ENCODE results near the gene FAM186B.
"Not testable (repeated sequence)": the region's sequence is repeated elsewhere in the genome, so short reads cannot be mapped to it uniquely, and the experiment has no call there.

The FAM186B gene, protein sequence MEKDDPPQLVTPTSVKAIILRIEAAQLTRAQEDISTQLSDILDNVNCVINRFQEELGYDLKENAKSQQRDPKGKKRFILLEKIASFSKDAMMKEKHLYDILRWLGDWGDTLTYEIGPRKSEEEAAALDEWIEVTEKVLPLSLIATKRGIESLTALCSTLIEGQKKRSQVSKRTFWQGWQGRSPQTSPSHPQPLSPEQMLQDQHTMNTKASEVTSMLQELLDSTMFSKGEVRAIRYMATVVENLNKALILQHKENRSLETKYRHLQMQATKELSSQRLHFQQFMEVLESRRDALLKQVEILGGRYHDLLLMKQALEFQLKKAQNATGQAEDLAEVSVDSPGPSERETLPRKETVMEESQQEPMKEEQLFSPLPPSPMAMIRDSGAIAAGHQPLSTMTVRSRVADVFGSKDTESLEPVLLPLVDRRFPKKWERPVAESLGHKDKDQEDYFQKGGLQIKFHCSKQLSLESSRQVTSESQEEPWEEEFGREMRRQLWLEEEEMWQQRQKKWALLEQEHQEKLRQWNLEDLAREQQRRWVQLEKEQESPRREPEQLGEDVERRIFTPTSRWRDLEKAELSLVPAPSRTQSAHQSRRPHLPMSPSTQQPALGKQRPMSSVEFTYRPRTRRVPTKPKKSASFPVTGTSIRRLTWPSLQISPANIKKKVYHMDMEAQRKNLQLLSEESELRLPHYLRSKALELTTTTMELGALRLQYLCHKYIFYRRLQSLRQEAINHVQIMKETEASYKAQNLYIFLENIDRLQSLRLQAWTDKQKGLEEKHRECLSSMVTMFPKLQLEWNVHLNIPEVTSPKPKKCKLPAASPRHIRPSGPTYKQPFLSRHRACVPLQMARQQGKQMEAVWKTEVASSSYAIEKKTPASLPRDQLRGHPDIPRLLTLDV

DNA sequence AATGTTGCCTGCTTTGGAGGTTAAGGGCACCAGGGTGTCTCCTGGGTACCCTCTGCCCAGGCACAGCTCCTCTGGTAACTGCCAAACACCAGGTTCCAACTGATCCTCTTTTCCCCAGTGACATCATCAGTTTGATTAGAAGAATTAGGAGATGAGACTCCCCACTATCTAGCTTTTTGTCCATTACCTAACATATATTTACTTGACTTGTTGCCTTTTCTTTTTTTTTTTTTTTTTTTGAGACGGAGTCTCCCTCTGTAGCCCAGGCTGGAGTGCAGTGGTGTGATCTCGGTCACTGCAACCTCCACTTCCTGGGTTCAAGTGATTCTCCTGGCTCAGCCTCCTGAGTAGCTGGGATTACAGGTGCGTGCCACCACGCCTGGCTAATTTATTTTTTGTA is at the start of gene FAM186B:
Gene FAM186B (minus strand): TSS at position 101 of the 400 bp plus-strand sequence. CDS start 162 bp downstream, outside the sequence.
- not testable (repeated sequence) for DNase-seq (ENCODE audit: low read depth in 2 of 2)

DNA sequence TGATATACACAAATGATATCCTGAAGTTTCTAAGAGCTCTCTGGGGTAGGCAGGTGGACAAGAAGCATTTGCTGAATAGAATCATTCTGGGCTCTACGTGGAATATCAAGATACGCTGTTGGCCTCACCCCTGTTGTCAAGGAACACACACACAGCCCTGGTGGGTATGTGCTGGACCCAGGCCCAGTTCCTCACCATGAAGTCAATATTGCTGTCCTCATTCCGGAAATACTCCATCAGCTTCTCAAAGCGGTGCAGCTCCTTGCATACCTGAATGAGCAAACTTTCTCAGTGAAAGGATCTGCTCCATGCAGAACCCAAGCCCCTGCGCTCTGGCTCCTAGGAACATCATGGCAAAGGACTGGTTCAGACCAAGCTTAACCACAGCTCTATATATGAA is 49.3 kb upstream of the FAM186B start:
- no peak for DNase-seq (ENCODE audit: low read depth in 2 of 2)

DNA sequence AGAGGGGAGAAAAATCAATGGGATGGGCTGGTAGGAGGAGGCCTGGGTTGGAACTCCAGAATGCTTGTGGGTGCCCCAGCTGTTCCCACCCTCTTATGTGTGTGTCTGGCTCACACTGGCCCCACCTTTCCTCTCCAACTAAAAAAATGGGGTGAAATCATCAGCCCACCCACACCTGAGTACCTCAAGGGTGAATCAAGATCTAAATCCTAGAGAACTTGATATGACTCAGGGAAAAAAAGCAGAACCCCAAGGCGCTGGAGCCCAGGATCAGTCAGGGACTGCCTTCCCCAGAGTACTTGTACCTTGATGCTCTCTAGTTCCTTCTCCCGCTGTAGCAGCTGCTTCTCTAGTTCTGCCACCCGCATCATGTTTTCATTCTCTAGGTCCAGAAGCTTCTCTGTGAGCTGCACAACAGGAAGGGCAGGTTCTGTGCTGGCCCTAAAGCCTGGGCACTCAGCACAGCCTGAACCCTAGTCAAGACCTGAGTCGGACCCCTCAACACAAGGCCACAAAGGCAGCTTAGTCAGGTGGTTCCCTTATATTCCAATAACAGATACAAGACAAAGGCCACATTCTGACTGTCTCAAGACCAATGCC is 47.6 kb upstream of the FAM186B start:
- DNase-seq (ENCODE audit: low read depth in 2 of 2), result no peak

DNA sequence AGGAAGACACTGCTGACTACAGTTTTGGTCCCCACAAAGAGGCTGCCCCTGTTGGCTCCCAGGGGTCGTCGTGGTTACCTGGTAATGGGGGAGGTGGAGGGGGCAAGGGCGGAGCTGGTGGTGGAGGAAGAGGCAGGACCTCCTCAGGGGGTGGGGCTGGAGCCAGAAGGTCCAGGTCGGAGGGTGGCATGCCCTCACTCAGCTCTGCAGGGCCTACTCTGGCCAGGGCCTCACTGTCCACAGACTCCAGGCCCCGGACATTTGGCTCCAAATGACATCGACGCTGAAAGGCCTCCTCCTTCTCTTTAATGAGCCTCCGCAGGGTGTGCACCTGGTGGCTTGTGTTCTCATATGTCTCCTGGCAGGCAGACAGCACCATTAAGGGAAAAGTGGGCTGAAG is 46.4 kb upstream of the FAM186B start:
- DNase-seq (ENCODE audit: low read depth in 2 of 2), result no peak

DNA sequence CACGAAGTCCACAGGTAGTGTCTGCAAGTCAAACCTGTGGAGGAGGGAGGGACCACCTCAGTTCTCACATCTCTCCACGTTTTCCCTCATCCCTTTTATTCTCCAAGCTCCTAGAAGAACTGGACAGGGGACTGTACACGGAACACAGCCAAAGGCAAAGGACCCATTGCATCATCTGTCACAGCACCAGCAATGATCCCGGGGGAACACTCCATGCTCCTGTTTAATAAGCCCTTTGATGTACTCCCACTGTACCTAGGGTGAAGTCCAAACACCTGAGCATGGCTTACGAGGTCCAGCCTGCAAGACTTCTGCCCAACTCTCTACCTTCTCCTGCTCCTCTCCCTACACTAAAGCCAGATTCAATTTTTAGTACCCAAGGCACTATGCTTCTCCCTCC is 44.5 kb upstream of the FAM186B start:
- no peak for DNase-seq (ENCODE audit: low read depth in 2 of 2)

DNA sequence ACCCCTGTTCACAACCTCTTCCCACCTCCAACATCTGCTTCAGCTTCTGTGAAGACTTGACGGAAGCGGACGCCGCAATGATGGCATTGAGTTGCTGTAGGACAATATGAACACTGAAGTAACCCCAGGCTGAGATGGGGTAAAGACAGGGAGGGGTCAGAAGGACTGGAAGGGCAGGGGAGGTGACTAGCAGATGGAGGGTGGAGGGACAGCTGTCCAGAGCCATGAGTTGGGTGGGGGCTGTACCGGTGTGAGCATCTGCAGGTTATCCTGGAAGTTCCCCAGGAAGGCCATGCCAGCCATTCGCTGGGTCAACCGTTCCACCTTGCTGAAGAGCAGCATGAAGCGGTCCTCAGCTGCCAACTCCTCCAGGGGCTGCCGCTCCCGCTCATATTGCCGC is 44.0 kb upstream of the FAM186B start:
- no peak for DNase-seq (ENCODE audit: low read depth in 2 of 2)

DNA sequence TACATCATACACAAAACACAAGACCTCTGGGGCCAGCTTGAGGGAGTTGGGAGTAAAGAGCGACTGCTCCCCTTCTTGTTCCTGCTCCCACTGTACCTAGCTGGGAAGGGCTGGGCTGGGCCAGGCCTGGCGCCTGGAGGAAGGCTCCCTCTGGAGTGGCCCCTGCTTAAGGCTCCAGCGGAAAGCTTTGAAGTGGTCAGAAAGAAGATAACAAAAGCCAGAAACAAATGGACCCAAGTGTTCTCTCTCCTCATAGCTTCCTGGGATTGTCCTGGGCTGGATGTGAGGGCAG is 43.2 kb upstream of the FAM186B start:
- DNase-seq (ENCODE audit: low read depth in 2 of 2), result no peak

DNA sequence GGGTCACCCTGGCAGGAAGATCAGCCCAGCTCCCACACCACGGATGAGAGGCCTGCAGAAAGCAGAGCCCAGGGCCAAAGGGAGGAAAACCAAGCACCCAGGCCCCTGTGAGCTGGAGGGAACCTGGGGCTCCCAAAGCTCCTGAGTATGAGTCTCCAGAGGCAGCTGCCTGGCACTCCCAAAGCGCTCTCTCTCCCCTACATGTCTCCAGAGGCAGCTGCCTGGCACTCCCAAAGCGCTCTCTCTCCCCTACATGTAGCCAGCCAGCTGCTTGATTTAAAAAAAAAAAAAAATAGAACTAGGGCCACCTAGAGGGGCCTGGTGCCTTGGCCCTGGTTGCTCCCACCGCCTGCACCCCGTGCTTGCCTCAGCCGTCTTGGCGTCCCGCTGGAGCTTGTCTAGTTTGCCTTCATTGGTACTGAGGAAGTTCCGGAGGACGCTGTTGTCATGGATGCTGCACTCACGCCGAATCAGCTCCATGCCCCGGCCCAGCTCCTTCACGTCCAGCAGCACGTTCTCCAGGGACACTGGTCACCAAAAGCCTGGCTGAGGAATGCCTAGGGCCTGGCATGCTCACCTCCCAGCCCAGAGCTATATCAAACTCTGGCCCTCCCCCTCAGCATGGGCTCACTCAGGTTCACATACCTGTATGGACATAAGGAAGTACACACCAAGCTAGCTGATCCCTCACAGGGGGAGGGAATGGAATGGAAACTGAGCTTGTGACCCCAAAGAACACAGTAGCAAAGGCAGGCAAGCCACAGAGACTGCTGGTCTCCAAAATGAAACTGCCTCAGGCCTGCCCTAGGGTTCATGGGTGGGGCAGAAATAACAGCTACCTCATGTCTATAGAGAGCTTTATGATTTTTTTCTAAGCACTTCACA is 42.6 kb upstream of the FAM186B start:
- no peak for DNase-seq (ENCODE audit: low read depth in 2 of 2)

DNA sequence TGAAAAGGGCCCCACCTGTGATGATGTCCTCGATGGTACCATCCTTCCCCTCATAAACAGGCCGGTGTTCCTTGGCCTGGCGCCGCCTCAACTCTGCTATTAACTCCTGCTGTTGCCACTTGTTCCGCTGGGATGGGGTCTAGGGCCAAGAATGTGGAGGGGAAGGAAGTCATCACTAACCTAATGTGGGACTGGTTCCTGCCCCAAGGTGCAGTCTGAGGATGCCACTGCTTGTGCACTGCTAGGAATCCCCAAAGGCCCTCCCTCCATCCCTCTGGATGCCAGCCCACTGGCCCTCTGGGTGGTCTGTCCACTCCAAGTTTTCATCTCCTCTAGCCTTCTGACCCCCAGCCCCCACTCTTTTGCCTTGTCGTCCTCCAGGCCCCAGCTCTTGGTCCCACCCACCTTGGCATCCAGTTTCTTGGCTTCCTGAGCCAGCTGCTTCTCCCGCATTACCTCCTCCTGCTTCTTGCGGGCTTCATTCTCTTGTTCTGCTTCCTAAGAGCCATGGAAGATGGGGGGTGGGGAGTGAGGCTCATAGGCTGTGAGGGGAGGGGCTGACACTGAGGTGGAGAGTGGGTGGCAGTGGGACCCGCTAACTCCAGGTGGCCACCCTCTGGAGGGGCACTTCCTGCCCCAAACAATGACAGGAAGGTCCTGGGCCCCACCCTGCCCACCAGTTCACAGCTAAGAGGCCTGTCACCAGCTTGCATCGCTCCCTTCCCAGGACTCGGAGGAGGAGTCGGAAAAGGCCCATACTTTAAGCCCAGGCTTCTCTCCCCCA is 41.6 kb upstream of the FAM186B start:
- no peak for DNase-seq (ENCODE audit: low read depth in 2 of 2)

DNA sequence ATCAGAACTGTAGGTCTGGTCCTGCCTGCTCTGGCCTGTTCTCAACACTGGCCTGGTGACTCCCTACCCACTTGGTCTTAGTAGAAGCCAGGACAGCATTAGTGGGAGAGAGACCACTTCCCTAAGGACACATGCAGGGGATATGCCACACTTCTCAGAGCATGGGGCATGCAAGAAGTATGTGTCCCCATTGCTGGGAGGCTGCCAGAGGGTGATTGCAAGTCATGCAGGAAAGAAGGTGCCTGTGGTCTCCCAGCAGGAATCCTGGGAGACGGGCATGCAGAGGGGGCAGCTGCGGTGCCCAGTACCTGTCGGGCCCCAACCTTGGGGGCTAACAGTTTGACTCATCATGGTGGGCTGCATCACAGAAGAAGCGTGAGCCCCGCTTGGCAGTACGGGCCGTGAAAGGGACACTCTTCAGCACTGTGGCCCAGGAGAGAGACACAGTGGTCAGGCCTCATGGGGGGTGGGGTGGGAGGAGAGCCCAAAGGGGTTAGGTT is 40.9 kb upstream of the FAM186B start:
- no peak for DNase-seq (ENCODE audit: low read depth in 2 of 2)

DNA sequence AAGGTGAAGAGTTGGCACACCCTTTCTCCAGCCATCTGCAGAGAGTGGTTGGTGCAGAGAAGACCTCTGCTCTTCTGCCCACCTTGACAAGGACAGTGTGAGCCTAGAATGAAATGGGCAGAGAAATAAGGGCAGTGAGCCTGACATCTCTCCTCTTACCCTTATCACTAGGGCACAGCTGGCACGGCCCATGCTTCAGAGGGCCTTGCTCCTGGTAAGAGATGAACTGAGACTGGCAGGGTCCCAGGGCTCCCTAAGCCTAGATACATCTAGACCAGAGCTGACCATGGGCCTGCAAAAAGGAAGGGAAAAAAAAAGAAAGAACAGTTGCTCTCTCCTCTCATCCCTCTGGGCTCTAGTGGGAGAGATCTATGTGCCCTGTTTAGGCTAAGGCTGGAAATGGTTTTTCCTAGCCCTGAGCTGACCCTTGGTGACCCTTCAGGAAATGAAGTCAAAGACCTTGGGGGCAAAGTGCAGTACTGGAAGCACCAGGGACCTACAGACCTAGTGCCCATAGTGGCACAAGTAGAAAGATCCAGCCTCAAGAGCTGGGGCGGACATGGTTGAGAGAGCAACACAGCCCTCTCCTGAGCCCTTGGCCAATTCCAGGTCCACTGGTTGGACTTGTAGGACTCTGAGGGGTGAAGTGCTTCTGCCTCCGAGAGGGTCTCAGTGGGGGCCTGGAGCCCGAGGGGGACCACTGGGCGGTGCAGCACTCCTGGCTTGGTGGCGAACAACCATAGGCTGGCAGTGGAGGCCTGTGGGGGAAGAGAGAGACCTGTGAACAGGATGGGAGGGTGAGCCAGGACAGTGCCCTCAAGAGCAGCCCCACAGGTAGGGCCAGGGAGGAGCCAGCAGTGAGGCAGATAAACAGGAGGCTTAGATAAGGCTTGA is 40.0 kb upstream of the FAM186B start:
- DNase-seq (ENCODE audit: low read depth in 2 of 2), result no peak

DNA sequence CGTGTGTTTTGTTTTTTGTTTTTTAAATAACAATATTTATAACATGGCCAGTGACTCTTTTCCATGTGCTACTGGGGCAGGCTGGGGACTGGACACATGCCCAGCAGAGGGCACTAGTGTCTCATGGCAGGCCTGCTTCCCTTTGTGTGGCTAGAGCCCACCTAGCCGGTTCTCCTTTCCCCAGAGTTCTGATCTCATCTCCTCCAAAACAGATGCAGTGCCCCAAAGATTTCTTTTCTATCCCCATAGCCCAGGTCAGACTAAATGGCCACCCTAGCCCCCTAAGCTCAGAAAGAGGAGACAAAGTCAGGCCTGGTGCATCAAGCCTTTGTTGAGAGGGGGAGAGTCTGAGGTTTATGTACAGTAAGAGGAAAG is 39.2 kb upstream of the FAM186B start:
- peak; percentile 64 to 71 for DNase-seq (ENCODE audit: low read depth in 2 of 2)

DNA sequence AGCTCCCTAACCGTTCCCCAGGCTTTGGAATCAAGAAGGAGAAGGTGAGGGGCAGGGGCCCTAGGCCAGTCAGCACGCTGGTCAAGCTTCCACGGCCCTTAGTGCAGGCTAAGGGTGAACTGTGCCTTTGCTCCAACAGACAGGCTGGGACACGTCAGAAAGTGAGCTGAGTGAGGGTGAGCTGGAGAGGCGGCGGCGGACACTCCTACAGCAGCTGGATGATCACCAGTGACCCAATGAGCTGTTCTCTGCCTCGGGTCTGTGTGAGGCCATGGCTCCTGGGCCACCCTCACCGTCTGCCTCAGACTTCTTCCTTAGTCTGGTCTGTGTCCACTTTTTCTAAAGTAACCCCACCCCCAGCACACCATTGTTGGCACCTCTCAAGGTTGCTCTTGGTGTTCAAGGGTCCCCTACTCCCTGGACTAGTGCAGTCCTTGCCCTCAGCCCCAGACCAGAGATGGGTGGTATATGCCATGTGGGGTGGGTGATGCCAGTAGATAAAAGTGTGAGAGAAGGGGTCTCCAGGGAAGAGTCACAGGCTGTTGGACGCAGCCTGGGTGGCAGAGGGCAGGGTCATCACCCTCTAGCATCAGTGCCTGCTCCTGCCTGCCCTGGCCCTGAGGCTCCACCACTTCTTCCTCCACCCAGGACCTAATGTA is 38.7 kb upstream of the FAM186B start:
- DNase-seq (ENCODE audit: low read depth in 2 of 2), result no peak

DNA sequence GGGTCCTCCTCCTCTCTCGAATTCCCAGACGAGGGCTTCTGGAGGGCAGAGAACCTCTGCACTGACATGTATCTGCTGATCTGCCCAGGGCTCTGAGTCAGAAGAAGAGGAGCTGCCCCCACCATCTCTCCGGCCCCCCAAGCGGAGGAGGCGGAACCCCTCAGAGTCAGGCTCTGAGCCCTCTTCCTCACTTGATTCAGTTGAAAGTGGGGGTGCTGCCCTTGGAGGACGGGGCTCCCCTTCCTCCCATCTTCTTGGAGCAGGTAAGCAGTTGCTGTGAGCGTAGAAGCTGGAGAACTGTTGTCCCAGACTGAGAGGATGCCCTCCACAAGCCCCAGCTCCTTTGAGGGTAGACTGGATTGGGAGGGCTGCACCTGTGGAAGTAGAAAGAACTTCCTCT is 37.7 kb upstream of the FAM186B start:
- no peak for DNase-seq (ENCODE audit: low read depth in 2 of 2)

DNA sequence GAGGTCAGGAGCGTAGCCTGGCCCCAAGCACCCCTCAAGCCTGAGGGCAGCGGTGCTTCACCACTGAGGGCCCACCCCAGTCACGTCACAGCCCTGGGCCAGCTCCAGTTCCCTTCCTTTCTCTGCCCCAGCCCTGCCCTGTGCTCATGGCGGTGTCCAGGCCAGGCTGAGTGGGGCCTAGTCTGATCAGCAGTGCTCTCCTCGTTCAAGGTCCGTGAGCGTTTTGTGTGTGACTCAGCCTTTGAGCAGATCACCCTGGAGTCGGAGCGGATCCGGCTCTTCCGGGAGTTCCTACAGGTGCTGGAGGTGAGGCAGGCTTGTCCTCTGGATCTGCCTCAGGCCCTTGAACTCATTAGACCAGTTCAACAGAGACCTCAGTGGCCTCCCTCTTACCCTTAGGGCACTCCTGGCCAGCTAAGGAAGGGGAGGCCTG is 36.9 kb upstream of the FAM186B start:
- no peak for DNase-seq (ENCODE audit: low read depth in 2 of 2)

DNA sequence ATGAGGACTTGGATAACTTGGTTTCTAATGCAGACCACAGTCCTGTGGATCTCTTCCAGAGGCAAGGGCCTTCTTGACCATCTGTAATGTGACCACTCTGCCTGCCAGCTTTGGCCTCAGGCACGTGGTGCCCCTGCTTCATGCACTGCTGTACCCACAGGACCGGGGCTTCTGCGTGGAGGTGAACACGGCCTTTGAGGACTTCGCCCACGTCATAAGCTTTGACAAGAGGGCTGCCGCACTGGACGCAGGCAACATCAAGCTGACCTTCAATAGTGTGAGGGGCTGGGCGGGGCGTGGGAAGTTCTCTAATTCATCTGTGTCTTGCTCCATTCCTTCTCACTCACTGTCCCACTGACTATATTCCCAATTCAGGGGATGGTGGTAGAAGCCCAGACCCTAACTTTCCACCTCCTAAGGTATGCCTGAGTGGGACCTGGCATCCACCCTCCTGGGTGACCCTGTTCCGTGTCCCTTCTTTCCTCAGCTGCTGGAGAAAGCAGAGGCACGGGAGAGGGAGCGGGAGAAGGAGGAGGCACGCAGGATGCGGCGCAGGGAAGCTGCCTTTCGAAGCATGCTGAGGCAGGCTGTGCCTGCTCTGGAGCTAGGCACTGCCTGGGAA is 36.4 kb upstream of the FAM186B start:
- DNase-seq (ENCODE audit: low read depth in 2 of 2), result no peak

DNA sequence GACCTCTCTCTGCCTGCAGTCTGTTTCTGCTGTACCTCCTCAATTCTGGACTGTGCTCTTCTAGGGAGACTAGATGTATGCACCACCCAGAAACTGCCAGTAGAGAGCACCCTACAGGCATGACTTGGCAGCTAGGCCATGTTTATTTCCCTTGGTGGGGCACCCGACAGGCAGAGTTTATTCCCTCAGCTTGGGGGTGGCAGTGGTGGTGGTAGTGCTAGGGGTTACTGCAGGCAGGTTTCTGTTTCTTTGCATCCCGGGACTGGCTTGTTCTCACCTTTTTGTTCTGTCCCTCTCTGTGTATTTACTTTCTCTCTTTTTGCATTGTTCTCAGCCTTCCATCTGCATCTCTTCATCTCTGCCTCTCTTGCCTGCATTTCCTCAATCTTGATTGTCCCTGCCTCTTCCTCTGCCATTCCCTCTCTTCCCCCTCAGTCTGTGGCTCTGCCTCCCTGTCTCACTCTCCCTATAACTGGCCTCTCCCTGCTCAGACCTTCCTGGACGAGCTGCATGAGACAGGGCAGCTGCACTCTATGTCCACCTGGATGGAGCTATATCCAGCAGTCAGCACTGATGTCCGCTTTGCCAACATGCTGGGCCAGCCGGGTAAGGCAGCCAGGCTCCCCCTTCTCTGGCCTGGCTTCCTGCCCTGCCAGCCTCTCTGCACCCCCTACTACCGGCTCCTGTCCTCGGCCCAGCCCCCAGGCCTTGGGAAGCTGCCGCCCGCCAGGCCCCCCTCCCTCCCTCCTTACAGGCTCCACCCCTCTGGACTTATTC is 31.7 kb upstream of the FAM186B start:
- DNase-seq (ENCODE audit: low read depth in 2 of 2), result peak; percentile 35 to 38

DNA sequence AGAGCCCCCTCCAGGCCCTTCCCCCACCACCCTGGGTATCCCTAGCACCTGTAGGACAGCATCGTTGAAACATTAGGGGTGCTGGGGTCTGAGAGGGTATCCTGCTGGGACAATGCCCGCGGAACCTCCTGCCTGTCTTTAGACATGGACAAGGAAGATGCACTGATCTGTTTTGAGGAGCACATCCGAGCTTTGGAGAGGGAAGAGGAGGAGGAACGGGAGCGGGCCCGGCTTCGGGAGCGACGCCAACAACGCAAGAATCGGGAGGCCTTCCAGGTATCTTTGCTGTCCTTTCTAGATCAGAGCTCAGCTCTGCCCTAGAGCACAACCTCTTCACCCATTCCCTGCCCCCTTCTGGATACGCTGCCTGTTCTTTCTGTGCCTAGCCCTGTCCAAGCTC is 31.1 kb upstream of the FAM186B start:
- no peak for DNase-seq (ENCODE audit: low read depth in 2 of 2)

Measured in stimulated activated CD4-positive, alpha-beta T cell treated with anti-CD3 and anti-CD28 coated beads, Interleukin-4, amount 100 ng/mL, for 48 hours (primary cell).